Stromal cell of bone marrow (primary cell): ENCODE measurements around the gene MFAP2.
"Not testable (repeated sequence)": the region's sequence is repeated elsewhere in the genome, so short reads cannot be mapped to it uniquely, and the experiment has no call there.

Source experiments
- DNase-seq: peaks from one replicate; pipeline ENCODE4 v3.0.0-alpha.2; 2012; ENCODE audit warnings: low read depth

The MFAP2 gene

GRCh38 chr1:16979475-16980327 is 719 bp downstream of the MFAP2 start:
- no peak for DNase-seq

- no peak for DNase-seq
Observed at GRCh38 chr1:16978567-16979474, 1.6 kb downstream of the MFAP2 start.

GRCh38 chr1:16978139-16978538 is 2.3 kb downstream of the MFAP2 start:
- no peak for DNase-seq

- DNase-seq: no peak
Observed at GRCh38 chr1:16977377-16977776, 3.0 kb downstream of the MFAP2 start.

GRCh38 chr1:16976966-16977365 is 3.5 kb downstream of the MFAP2 start:
- no peak for DNase-seq

- DNase-seq: no peak
Observed at GRCh38 chr1:16975838-16976237, 4.6 kb downstream of the MFAP2 start.

- no peak for DNase-seq
Observed at GRCh38 chr1:16975211-16975610, 5.2 kb downstream of the MFAP2 start.

- DNase-seq: no peak
Observed at GRCh38 chr1:16973215-16973614, 7.2 kb downstream of the MFAP2 start.

GRCh38 chr1:16972189-16972895 is 8.1 kb downstream of the MFAP2 start:
- DNase-seq: no peak

GRCh38 chr1:16971341-16972188 is 8.9 kb downstream of the MFAP2 start:
- DNase-seq: no peak

- DNase-seq: no peak
Observed at GRCh38 chr1:16970132-16970910, 10.1 kb downstream of the MFAP2 start.

- DNase-seq: no peak
Observed at GRCh38 chr1:16969651-16970050, 10.8 kb downstream of the MFAP2 start.

GRCh38 chr1:16969057-16969611 is 11.3 kb downstream of the MFAP2 start:
- DNase-seq: no peak

GRCh38 chr1:16968372-16968771 is 12.0 kb downstream of the MFAP2 start:
- DNase-seq: no peak

GRCh38 chr1:16967962-16968361 is 12.5 kb downstream of the MFAP2 start:
- no peak for DNase-seq

- DNase-seq: no peak
Observed at GRCh38 chr1:16967095-16967575, 13.3 kb downstream of the MFAP2 start.

GRCh38 chr1:16966282-16966681 is 14.1 kb downstream of the MFAP2 start:
- DNase-seq: no peak

GRCh38 chr1:16965486-16966067 is 14.8 kb downstream of the MFAP2 start:
- no peak for DNase-seq

- not testable (repeated sequence) for DNase-seq
Observed at GRCh38 chr1:16964169-16964568, 16.3 kb downstream of the MFAP2 start.
